ACC112 (cell line): ENCODE data around the gene AIF1L.
"Not testable (repeated sequence)": the region's sequence is repeated elsewhere in the genome, so short reads cannot be mapped to it uniquely, and the experiment has no call there.

Experiments
- H2AFZ ChIP-seq: fragments of 200-600 bp; sonication (generic); one replicate; pipeline ENCODE4 v1.6.0; 2017; ENCODE audit warnings: antibody characterized with exemption, low read length; ENCODE audit not compliant: unreplicated experiment
- H3K27ac ChIP-seq: fragments of 200-600 bp; sonication (generic); 2 replicates; pipeline ENCODE4 v1.5.1; 2014; ENCODE audit warnings: low read depth, mild to moderate bottlenecking, antibody characterized with exemption, low read length, moderate library complexity
- H3K27me3 ChIP-seq: fragments of 200-600 bp; sonication (generic); 2 replicates; pipeline ENCODE4 v1.6.1; 2014; ENCODE audit warnings: mild to moderate bottlenecking, antibody characterized with exemption, low read length, moderate library complexity, mixed read lengths; ENCODE audit not compliant: insufficient read depth
- H3K36me3 ChIP-seq: fragments of 200-600 bp; sonication (generic); 2 replicates; pipeline ENCODE4 v1.6.1; 2016; ENCODE audit warnings: mild to moderate bottlenecking, antibody characterized with exemption, low read length, moderate library complexity, mixed read lengths; ENCODE audit not compliant: insufficient read depth
- H3K4me1 ChIP-seq: fragments of 200-600 bp; sonication (generic); one replicate; pipeline ENCODE4 v1.6.1; 2016; ENCODE audit warnings: low read length, mixed read lengths; ENCODE audit not compliant: insufficient read depth, unreplicated experiment, control insufficient read depth
- H3K4me3 ChIP-seq: fragments of 200-600 bp; sonication (generic); 2 replicates; pipeline ENCODE4 v1.5.1; 2014; ENCODE audit warnings: mild to moderate bottlenecking, low read depth, low read length
- H3K79me2 ChIP-seq: fragments of 200-600 bp; sonication (generic); one replicate; pipeline ENCODE4 v1.6.0; 2016; ENCODE audit warnings: low read length; ENCODE audit not compliant: control insufficient read depth, unreplicated experiment, insufficient read depth

AIF1L gene

GRCh38 chr9:131092030-131092429 lies 4.3 kb upstream of the AIF1L start:
- no peak overlapping the region for H3K4me3 ChIP-seq
- no peaks in the 10 kb centered on the region for H3K36me3 ChIP-seq
- H3K4me1 ChIP-seq: peaks cover 4% of the 10 kb centered on the region
- peaks cover 30% of the 10 kb centered on the region for H3K27me3 ChIP-seq
- no peak overlapping the region for H2AFZ ChIP-seq
- no peaks in the 10 kb centered on the region for H3K79me2 ChIP-seq
- no peak overlapping the region for H3K27ac ChIP-seq

- H3K36me3 ChIP-seq: no peaks in the 10 kb centered on the region
- H2AFZ ChIP-seq: no peak overlapping the region
- no peak overlapping the region for H3K4me3 ChIP-seq
- H3K79me2 ChIP-seq: no peaks in the 10 kb centered on the region
- peaks cover 4% of the 10 kb centered on the region for H3K4me1 ChIP-seq
- H3K27me3 ChIP-seq: peaks cover 38% of the 10 kb centered on the region
- no peak overlapping the region for H3K27ac ChIP-seq
Observed at GRCh38 chr9:131092548-131093440, 3.5 kb upstream of the AIF1L start.

GRCh38 chr9:131094015-131094414 lies 2.3 kb upstream of the AIF1L start:
- Histone ChIP-seq H3K4me1 (peaks cover 4% of the 10 kb centered on the region), H3K79me2 (no peaks in the 10 kb centered on the region), H3K27me3 (peaks cover 45% of the 10 kb centered on the region), H2AFZ (no peak overlapping the region), H3K27ac (no peak overlapping the region), H3K36me3 (no peaks in the 10 kb centered on the region), H3K4me3 (no peak overlapping the region)

GRCh38 chr9:131094622-131095021 lies 1.7 kb upstream of the AIF1L start:
- Histone ChIP-seq H3K27me3 (peaks cover 45% of the 10 kb centered on the region), H3K79me2 (no peaks in the 10 kb centered on the region)

GRCh38 chr9:131095666-131096268 lies 564 bp upstream of the AIF1L start:
- peaks cover 4% of the 10 kb centered on the region for H3K4me1 ChIP-seq
- no peak overlapping the region for H2AFZ ChIP-seq
- no peaks in the 10 kb centered on the region for H3K79me2 ChIP-seq
- H3K27me3 ChIP-seq: peaks cover 45% of the 10 kb centered on the region
- no peaks in the 10 kb centered on the region for H3K36me3 ChIP-seq
- H3K27ac ChIP-seq: no peak overlapping the region
- peak overlapping the region; percentile 65; the same call in 1 of the 2 replicates for H3K4me3 ChIP-seq

More at GRCh38 chr9:131094622-131095021, 1.7 kb upstream of the AIF1L start:
- no peak overlapping the region for H2AFZ ChIP-seq
- no peaks in the 10 kb centered on the region for H3K36me3 ChIP-seq
- H3K27ac ChIP-seq: no peak overlapping the region
- no peak overlapping the region for H3K4me3 ChIP-seq
- H3K4me1 ChIP-seq: peaks cover 4% of the 10 kb centered on the region

GRCh38 chr9:131097126-131097947 lies 1.0 kb downstream of the AIF1L start:
- peaks cover 45% of the 10 kb centered on the region for H3K27me3 ChIP-seq
- H2AFZ ChIP-seq: no peak overlapping the region
- H3K4me1 ChIP-seq: peaks cover 4% of the 10 kb centered on the region
- 0 out of 2 replicates have a peak overlapping the region, but pooled peaks have one; percentile 67 for H3K4me3 ChIP-seq
- no peaks in the 10 kb centered on the region for H3K36me3 ChIP-seq
- no peak overlapping the region for H3K27ac ChIP-seq
- no peaks in the 10 kb centered on the region for H3K79me2 ChIP-seq

- Histone ChIP-seq H3K27me3 (peaks cover 45% of the 10 kb centered on the region), H3K27ac (no peak overlapping the region), H3K4me1 (peaks cover 7% of the 10 kb centered on the region), H3K4me3 (no peak overlapping the region), H3K36me3 (no peaks in the 10 kb centered on the region), H3K79me2 (no peaks in the 10 kb centered on the region), H2AFZ (no peak overlapping the region)
Observed at GRCh38 chr9:131097948-131098278, 1.6 kb downstream of the AIF1L start.

- peaks cover 7% of the 10 kb centered on the region for H3K4me1 ChIP-seq
- H2AFZ ChIP-seq: no peak overlapping the region
- H3K4me3 ChIP-seq: no peak overlapping the region
- no peaks in the 10 kb centered on the region for H3K79me2 ChIP-seq
- H3K27ac ChIP-seq: no peak overlapping the region
- peaks cover 45% of the 10 kb centered on the region for H3K27me3 ChIP-seq
- H3K36me3 ChIP-seq: no peaks in the 10 kb centered on the region
Observed at GRCh38 chr9:131098391-131099101, 2.2 kb downstream of the AIF1L start.

GRCh38 chr9:131099102-131099606 lies 2.8 kb downstream of the AIF1L start:
- Histone ChIP-seq H3K4me1 (peaks cover 7% of the 10 kb centered on the region), H3K27me3 (peaks cover 42% of the 10 kb centered on the region), H3K36me3 (no peaks in the 10 kb centered on the region), H3K4me3 (no peak overlapping the region), H3K27ac (no peak overlapping the region), H2AFZ (no peak overlapping the region), H3K79me2 (no peaks in the 10 kb centered on the region)

- H2AFZ ChIP-seq, H3K79me2 ChIP-seq, H3K27ac ChIP-seq, H3K4me1 ChIP-seq, H3K36me3 ChIP-seq, H3K4me3 ChIP-seq: not testable (repeated sequence)
- H3K27me3 ChIP-seq: peaks cover 36% of the 10 kb centered on the region
Observed at GRCh38 chr9:131099845-131100244, 3.5 kb downstream of the AIF1L start.
